H1 (cell line): ENCODE measurements around the gene RPL6. TPM values are rescaled to one million over a fixed set of nuclear protein-coding genes. Genes with fewer than 3 reads are reported as not detected.
"Not testable (repeated sequence)": the region's sequence is repeated elsewhere in the genome, so short reads cannot be mapped to it uniquely, and the experiment has no call there.

ENCODE experiments used
- CTCF ChIA-PET: fragments of 300-600 bp; sonication (Branson Sonifier 250); formaldehyde crosslinking; loops from one replicate; lab custom pipeline; 2021; ENCODE audit not compliant: partially characterized antibody; lab: Charles Lee
- POLR2A ChIA-PET: fragments of 300-600 bp; sonication (Branson Sonifier 250); formaldehyde crosslinking; loops from one replicate; lab custom pipeline; 2021; ENCODE audit warnings: inconsistent platforms; ENCODE audit not compliant: partially characterized antibody; lab: Charles Lee
- DNase-seq, 2 experiments: peaks; one replicate each; pipeline versions ENCODE4 v3.0.0 to v3.0.0-alpha.2; 2010 to 2022; ENCODE audit warnings: low spot score in 2 of 2, low read depth in 1 of 2, mixed read lengths in 1 of 2
- FAIRE-seq: peaks from 2 replicates; lab custom pipeline; 2011; peaks lifted over from hg19 to GRCh38; lab: Jason Lieb, UNC
- H2AFZ ChIP-seq: 2 replicates; pipeline ENCODE4 v1.8.1; 2012; ENCODE audit warnings: low read length, inconsistent platforms
- H2AK5ac ChIP-seq: 2 replicates; pipeline ENCODE4 v1.6.1; 2013; ENCODE audit warnings: low read depth, low read length
- H2BK120ac ChIP-seq: replicated peaks from 2 replicates; pipeline ENCODE3; 2013; ENCODE audit warnings: low read depth, low read length, inconsistent platforms
- H2BK12ac ChIP-seq: 2 replicates; pipeline ENCODE4 v1.6.1; 2013; ENCODE audit warnings: low read depth, low read length
- H2BK15ac ChIP-seq: 2 replicates; pipeline ENCODE4 v1.6.1; 2013; ENCODE audit warnings: low read length
- H2BK20ac ChIP-seq: 2 replicates; pipeline ENCODE4 v1.6.1; 2013; ENCODE audit warnings: low read length
- H2BK5ac ChIP-seq: 2 replicates; pipeline ENCODE4 v1.6.1; 2013; ENCODE audit warnings: low read depth, low read length
- H3K14ac ChIP-seq: 2 replicates; pipeline ENCODE4 v1.6.1; 2013; ENCODE audit warnings: inconsistent platforms; ENCODE audit not compliant: insufficient read length
- H3K18ac ChIP-seq: 2 replicates; pipeline ENCODE4 v1.6.1; 2013; ENCODE audit warnings: low read length; ENCODE audit errors: extremely low read depth
- H3K23ac ChIP-seq: 2 replicates; pipeline ENCODE4 v1.6.1; 2013; ENCODE audit warnings: inconsistent platforms; ENCODE audit not compliant: insufficient read length
- H3K23me2 ChIP-seq: 2 replicates; pipeline ENCODE4 v1.6.1; 2013; ENCODE audit warnings: low read depth, low read length
- H3K27ac ChIP-seq: 2 replicates; pipeline ENCODE4 v1.6.1; 2011; ENCODE audit warnings: low read depth, low read length, inconsistent platforms
- H3K27me3 ChIP-seq, 4 experiments: replicated peaks in 1 of 4; 1 replicate in 1 of 4; 2 replicates in 3 of 4; pipeline versions ENCODE4 v1.6.1 to v1.8.1; 2011 to 2013; ENCODE audit warnings: low read length in 3 of 4, mild to moderate bottlenecking in 3 of 4, inconsistent platforms in 2 of 4, mixed read lengths in 2 of 4, moderate library complexity in 1 of 4; ENCODE audit not compliant: control insufficient read depth in 3 of 4, insufficient read depth in 3 of 4; ENCODE audit errors: extremely low read depth in 1 of 4
- H3K36me3 ChIP-seq, 4 experiments: 2 replicates each; pipeline versions ENCODE4 v1.6.1 to v1.8.1; 2011 to 2013; ENCODE audit warnings: mild to moderate bottlenecking in 4 of 4, low read length in 3 of 4, moderate library complexity in 2 of 4, control low read depth in 1 of 4, inconsistent platforms in 1 of 4; ENCODE audit not compliant: insufficient read depth in 4 of 4, control insufficient read depth in 2 of 4
- H3K4ac ChIP-seq: replicated peaks from 2 replicates; pipeline ENCODE3; 2013; ENCODE audit warnings: low read length, low read depth, mixed read lengths, inconsistent platforms; ENCODE audit not compliant: insufficient read length
- H3K4me1 ChIP-seq, 4 experiments: replicated peaks in 1 of 4; 1 replicate in 1 of 4; 2 replicates in 3 of 4; pipeline versions ENCODE4 v1.6.1 to v1.8.1; 2011 to 2013; ENCODE audit warnings: low read length in 3 of 4, inconsistent platforms in 2 of 4, mixed read lengths in 1 of 4; ENCODE audit not compliant: insufficient read depth in 4 of 4, control insufficient read depth in 3 of 4
- H3K4me2 ChIP-seq, 2 experiments: 2 replicates each; pipeline versions ENCODE4 v1.6.1 to v1.8.1; 2011 to 2013; ENCODE audit warnings: low read depth in 2 of 2, low read length in 2 of 2, control low read depth in 1 of 2, inconsistent platforms in 1 of 2, mild to moderate bottlenecking in 1 of 2; ENCODE audit not compliant: insufficient read depth in 1 of 2
- H3K4me3 ChIP-seq, 4 experiments: fragments of 200-600, 300-600 bp in 1 of 4; sonication (generic), shearing (Covaris generic), sonication (Bioruptor Twin) in 1 of 4; 2 replicates each; pipeline versions ENCODE4 v1.5.1 to v1.8.1; 2011 to 2016; ENCODE audit warnings: low read length in 4 of 4, low read depth in 3 of 4, control low read depth in 2 of 4, inconsistent platforms in 2 of 4, mild to moderate bottlenecking in 2 of 4, mixed read lengths in 1 of 4, moderate library complexity in 1 of 4; ENCODE audit not compliant: insufficient read depth in 2 of 4; ENCODE audit errors: extremely low read depth in 1 of 4
- H3K56ac ChIP-seq: replicated peaks from 2 replicates; pipeline ENCODE3; 2013; ENCODE audit warnings: low read depth, mild to moderate bottlenecking, mixed read lengths, low read length, inconsistent platforms; ENCODE audit not compliant: insufficient read length
- H3K79me1 ChIP-seq: 2 replicates; pipeline ENCODE4 v1.6.1; 2013; ENCODE audit warnings: low read depth, low read length, control low read depth
- H3K79me2 ChIP-seq, 2 experiments: 2 replicates each; pipeline versions ENCODE4 v1.6.1 to v1.8.1; 2012 to 2013; ENCODE audit warnings: low read length in 2 of 2, mild to moderate bottlenecking in 2 of 2, inconsistent platforms in 1 of 2; ENCODE audit not compliant: insufficient read depth in 2 of 2, control insufficient read depth in 1 of 2
- H3K9ac ChIP-seq, 4 experiments: replicated peaks in 1 of 4; 1 replicate in 1 of 4; 2 replicates in 3 of 4; pipeline versions ENCODE4 v1.6.1 to v1.8.1; 2011 to 2013; ENCODE audit warnings: low read depth in 3 of 4, low read length in 3 of 4, control low read depth in 2 of 4, mild to moderate bottlenecking in 2 of 4, moderate library complexity in 2 of 4, inconsistent platforms in 1 of 4; ENCODE audit errors: extremely low read depth in 1 of 4
- H3K9me3 ChIP-seq, 2 experiments: 2 replicates each; pipeline versions ENCODE4 v1.6.1 to v1.8.1; 2012 to 2013; ENCODE audit warnings: mild to moderate bottlenecking in 2 of 2, moderate library complexity in 2 of 2, control low read depth in 1 of 2, inconsistent platforms in 1 of 2, low read depth in 1 of 2, low read length in 1 of 2, mixed read lengths in 1 of 2; ENCODE audit not compliant: insufficient read depth in 2 of 2
- H4K20me1 ChIP-seq, 2 experiments: replicated peaks in 1 of 2; 2 replicates each; pipeline versions ENCODE3 to v1.8.1; 2011 to 2013; ENCODE audit warnings: inconsistent platforms in 2 of 2, low read length in 2 of 2, mild to moderate bottlenecking in 1 of 2; ENCODE audit not compliant: insufficient read depth in 2 of 2, control insufficient read depth in 1 of 2
- H4K5ac ChIP-seq: 2 replicates; pipeline ENCODE4 v1.6.1; 2013; ENCODE audit warnings: low read length, low read depth, mixed read lengths, inconsistent platforms; ENCODE audit not compliant: insufficient read length
- H4K8ac ChIP-seq: 2 replicates; pipeline ENCODE4 v1.8.0; 2013; ENCODE audit warnings: mild to moderate bottlenecking, moderate library complexity, low read length, inconsistent platforms; ENCODE audit not compliant: insufficient read depth; ENCODE audit errors: extremely low read depth
- H4K91ac ChIP-seq: replicated peaks from 2 replicates; pipeline ENCODE3; 2013; ENCODE audit warnings: low read length, mixed read lengths, inconsistent platforms; ENCODE audit not compliant: insufficient read length
- BRCA1 ChIP-seq: IDR thresholded peaks from 2 replicates; pipeline ENCODE4 v1.6.1; 2012; ENCODE audit warnings: low read depth, low read length, improper control_type of control experiment
- CBX8 ChIP-seq: fragments of 300-800, 300-1000 bp; sonication (generic); IDR thresholded peaks from 2 replicates; pipeline ENCODE4 v1.7.1; 2016; ENCODE audit warnings: low read depth, low read length, borderline replicate concordance
- JUND ChIP-seq: IDR thresholded peaks from 2 replicates; pipeline ENCODE4 v1.6.1; 2011; ENCODE audit warnings: mild to moderate bottlenecking, improper control_type of control experiment, low read length
- KDM5A ChIP-seq: fragments of 200-600 bp; IDR thresholded peaks from 2 replicates; pipeline ENCODE4 v1.7.1; 2012; ENCODE audit warnings: mild to moderate bottlenecking, low read length, inconsistent platforms, mixed read lengths
- POLR2AphosphoS5 ChIP-seq: IDR thresholded peaks from 2 replicates; pipeline ENCODE4 v1.6.1; 2011; ENCODE audit warnings: low read depth, low read length
- RBBP5 ChIP-seq: IDR thresholded peaks from 2 replicates; pipeline ENCODE4 v1.7.1; 2012; ENCODE audit warnings: low read depth, mild to moderate bottlenecking, inconsistent platforms, low read length, moderate library complexity, borderline replicate concordance
- SUZ12 ChIP-seq: fragments of 200-600 bp; sonication (generic); IDR thresholded peaks from 2 replicates; pipeline ENCODE4 v1.6.1; 2012; ENCODE audit warnings: mild to moderate bottlenecking, inconsistent platforms, low read length, moderate library complexity, mixed read lengths
- WGBS, 2 experiments: shearing (Covaris generic) in 1 of 2; methylation state at CpG; one replicate each; pipeline versions ENCODE4 v1.1.6 to v1.1.7; 2013 to 2015; ENCODE audit warnings: low lambda C conversion rate in 2 of 2, mixed read lengths in 2 of 2, inconsistent platforms in 1 of 2, low coverage in 1 of 2, missing lambda C conversion rate in 1 of 2; ENCODE audit not compliant: insufficient replicate concordance in 2 of 2, insufficient coverage in 1 of 2, insufficient read length in 1 of 2; ENCODE audit errors: extremely low coverage in 1 of 2, missing lambda C conversion rate in 1 of 2; 5-methylcytosine and 5-hydroxymethylcytosine counted together
- polyA plus RNA-seq, 7 experiments: library from polyadenylated mRNA; depleted of rRNA in 3 of 7; stranded (reverse) in 5 of 7; unstranded in 2 of 7; fragments of >200 nt in 5 of 7; fragments of 200-250 nt in 2 of 7; gene quantifications; 1 replicate in 5 of 7; 2 replicates in 1 of 7; 4 replicates in 1 of 7; pipeline versions ENCODE4 v1.2.1 to v1.2.3, GENCODE V29; 2011 to 2013; ENCODE audit warnings: missing spikeins in 2 of 7, mixed read lengths in 2 of 7
- total RNA-seq: library from RNA; stranded (reverse); fragmentation: NEBNext Ultra II Directional; extraction: Animal tissue kit (Norgen Biotek cat#: 25700); gene quantifications from 2 replicates; pipeline ENCODE4 v1.2.1, GENCODE V29; 2021

RPL6 gene
- total and polyA plus RNA-seq, 2 of the 8 experiments (the other 6 are each of a cell fraction or from before 2014, with no cell fraction given) = 1,073 to 1,643 TPM

DNA sequence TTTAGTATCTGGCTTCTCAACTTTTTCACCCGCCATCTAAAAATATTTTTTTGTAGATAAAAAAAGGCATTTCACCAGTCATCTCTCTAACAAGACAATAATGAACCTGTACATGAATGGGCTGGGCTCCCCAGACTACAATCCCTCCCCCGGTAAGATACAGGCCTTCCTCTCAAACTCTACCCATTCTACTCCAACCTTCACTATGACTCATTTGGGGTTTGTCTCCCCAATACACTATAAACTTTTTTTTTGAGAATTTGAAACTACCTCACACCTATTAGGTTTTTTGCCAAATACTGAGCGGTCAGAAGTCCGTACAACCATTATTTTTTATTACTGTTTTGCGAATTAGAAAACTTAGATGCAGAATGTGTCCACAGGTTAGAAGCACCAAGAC lies 784 bp downstream of the RPL6 start (continued):
- TF ChIP-seq KDM5A = no peak
- no peak for TF ChIP-seq BRCA1
- TF ChIP-seq POLR2AphosphoS5 = no peak; the same call in 1 of the 2 replicates
- no peak for TF ChIP-seq JUND
- TF ChIP-seq SUZ12 = no peak
- no peak for TF ChIP-seq CBX8
- no peak for TF ChIP-seq RBBP5
- TF ChIP-seq, all 59 proteins: peak for 0

DNA sequence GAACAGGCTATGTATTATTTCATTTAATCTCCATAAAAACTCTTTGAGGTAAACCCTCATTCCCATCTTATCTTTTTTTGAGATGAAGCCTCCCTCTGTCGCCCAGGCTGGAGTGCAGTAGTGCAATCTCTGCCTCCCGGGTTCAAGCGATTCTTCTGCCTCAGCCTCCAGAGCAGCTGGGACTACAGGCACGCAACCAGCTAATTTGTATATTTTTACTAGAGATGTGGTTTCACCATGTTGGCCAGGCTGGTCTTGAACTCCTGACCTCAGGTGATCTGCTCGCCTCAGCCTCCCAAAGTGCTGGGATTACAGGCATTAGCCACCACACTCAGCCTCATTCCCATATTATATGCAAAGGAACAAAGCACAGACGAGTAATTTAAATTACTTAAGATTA lies 1.7 kb downstream of the RPL6 start:
- POLR2A ChIA-PET = interaction anchor here (0.6 to 1.8 kb wide), 3 partner anchors 11 to 14 kb away, joined by 3 to 4 read pairs (median 4); partner anchors contain the start of gene PTPN11
- Histone ChIP-seq H3K4me3 (peak overlapping the region in 3 of 4 experiments; percentile 80 to 96 (median 93); a peak in 6 of 8 replicates), H3K36me3 (peaks cover 26 to 50% (median 41%) of the 10 kb centered on the region in 4 experiments), H3K4me2 (peak overlapping the region; percentile 78 to 84; a peak in 3 of 4 replicates), H3K79me2 (peaks cover 0 to 22% of the 10 kb centered on the region in 2 experiments; a peak in 3 of 4 replicates), H3K9ac (peak overlapping the region in 1 of 4 experiments; percentile 24; a peak in 1 of 7 replicates)
- H3K9me3 ChIP-seq, H2AK5ac ChIP-seq, H2BK15ac ChIP-seq, H3K14ac ChIP-seq, H2BK5ac ChIP-seq, H2BK20ac ChIP-seq, H3K79me1 ChIP-seq, H3K27ac ChIP-seq, H3K23ac ChIP-seq, CTCF ChIA-PET, H2AFZ ChIP-seq, H4K5ac ChIP-seq, FAIRE-seq, H4K91ac ChIP-seq, H2BK12ac ChIP-seq, H3K18ac ChIP-seq, H3K27me3 ChIP-seq, H3K4me1 ChIP-seq, H3K4ac ChIP-seq, DNase-seq, H4K8ac ChIP-seq, H2BK120ac ChIP-seq, H4K20me1 ChIP-seq, H3K56ac ChIP-seq, H3K23me2 ChIP-seq: not testable (repeated sequence)
- WGBS, 2 experiments = 93% methylated on average over 6 of the region's 6 CpGs; no CpG with 5 or more reads in 1 of the 2 experiments
